Ovary (tissue), 9 donors: ENCODE measurements around the gene LIMK2. TPM values are rescaled to one million over a fixed set of nuclear protein-coding genes. Genes with fewer than 3 reads are reported as not detected.
"Not testable (repeated sequence)": the region's sequence is repeated elsewhere in the genome, so short reads cannot be mapped to it uniquely, and the experiment has no call there.

ENCODE experiments used
- DNase-seq, 5 donors: peaks; one replicate each; pipeline ENCODE4 v3.0.0-alpha.2; 2019 to 2020
- H3K27ac ChIP-seq, 2 donors: fragments of 200-600 bp; one replicate each; pipeline versions ENCODE4 v1.5.1 to v1.8.0; 2019 to 2022
- H3K27me3 ChIP-seq: fragments of 200-600 bp; one replicate; pipeline ENCODE4 v1.8.0; 2022
- H3K36me3 ChIP-seq: fragments of 200-600 bp; sonication (generic); one replicate; pipeline ENCODE4 v1.5.1; 2019
- H3K4me1 ChIP-seq: one replicate; pipeline ENCODE4 v1.8.1; 2013; ENCODE audit warnings: mild to moderate bottlenecking, moderate library complexity; ENCODE audit not compliant: insufficient read depth
- H3K4me3 ChIP-seq: fragments of 200-600 bp; sonication (generic); one replicate; pipeline ENCODE4 v1.5.1; 2017
- H3K9me3 ChIP-seq, 2 donors: fragments of 200-600 bp in 1 of 2; sonication (generic) in 1 of 2; one replicate each; pipeline versions ENCODE4 v1.5.1 to v1.8.1; 2013 to 2019; ENCODE audit warnings: mild to moderate bottlenecking in 1 of 2, moderate library complexity in 1 of 2
- CTCF ChIP-seq, 3 donors: fragments of 450-650 bp in 2 of 3; fragments of 200-600 bp in 1 of 3; IDR thresholded peaks; one replicate each; pipeline versions ENCODE4 v1.5.1 to v1.8.0; 2016 to 2022; ENCODE audit warnings: antibody characterized with exemption in 3 of 3, mild to moderate bottlenecking in 1 of 3
- EP300 ChIP-seq: sonication (generic); formaldehyde crosslinking; IDR thresholded peaks from one replicate; pipeline ENCODE4 v1.6.1; 2017; ENCODE audit warnings: antibody characterized with exemption
- POLR2A ChIP-seq: fragments of 450-650 bp; IDR thresholded peaks from one replicate; pipeline ENCODE4 v1.6.1; 2017; ENCODE audit warnings: antibody characterized with exemption, mild to moderate bottlenecking, moderate library complexity
- WGBS, 3 donors: extraction: QIAGEN DNeasy Blood & Tissue Kit in 1 of 3; methylation state at CpG; one replicate each; pipeline versions ENCODE4 v1.1.5 to v1.1.7; 2013 to 2017; 5-methylcytosine and 5-hydroxymethylcytosine counted together
- intact Hi-C, 4 donors: fragments of 100-400 bp; cut with DNase I; formaldehyde crosslinking; loops; one replicate each; pipeline versions ENCODE4 v1.11.0 to v1.15.1; 2022 to 2023
- polyA plus RNA-seq, 2 donors: library from polyadenylated mRNA; stranded (reverse); fragments of 200-250 nt in 1 of 2; fragments of 350-450 nt in 1 of 2; fragmentation: Illumina TruSeq in 1 of 2; extraction: RNeasy Lipid Tissue Mini Kit (QIAGEN cat#74804) in 1 of 2; gene quantifications; one replicate each; pipeline ENCODE4 v1.2.3, GENCODE V29; 2013 to 2014
- total RNA-seq, 7 donors: library from RNA; depleted of rRNA in 2 of 7; stranded (reverse); fragments of >200 nt in 2 of 7; fragmentation: NEBNext Ultra II Directional in 3 of 7; extraction: Animal tissue kit (Norgen Biotek cat#: 25700) in 3 of 7; gene quantifications; one replicate each; pipeline versions ENCODE4 v1.1.0 to v1.2.4, GENCODE V29; 2016 to 2023
- donor health status: DM: no; HTN: no; CAD: no; lungs with moderate emphysema.
- donor health status: DM: no; HTN: no; CAD: no.
- donor health status: Bipolar disorder and iron deficiency.
- donor health status: DM: yes; HTN: yes; CAD: no.
- donor health status: DM: no; HTN: no; CAD: no.
- donor health status: DM: yes; HTN: yes; CAD: no.

LIMK2 gene
- total and polyA plus RNA-seq, 9 donors: 19.0 to 63.7 (median 33.9) TPM

- Histone ChIP-seq H3K27ac (no peak overlapping the region), H3K36me3 (no peaks in the 10 kb centered on the region), H3K4me3 (no peak overlapping the region), H3K4me1 (peaks cover 8% of the 10 kb centered on the region), H3K27me3 (no peaks in the 10 kb centered on the region), H3K9me3 (no peaks in the 10 kb centered on the region)
- intact Hi-C loops: no loop called here
- WGBS, 3 donors: 71 to 77% (median 77%) methylated on average over 4 of the region's 4 CpGs
- TF ChIP-seq EP300: no peak
- no peak for TF ChIP-seq POLR2A
- TF ChIP-seq CTCF (IDR thresholded peaks at IDR 0.05): no peak
- no peak for DNase-seq
These were observed 6.6 kb downstream of the LIMK2 start for GRCh38 chr22:31218565-31219262.

GRCh38 chr22:31221084-31221483, 9.0 kb downstream of the LIMK2 start:
- Histone ChIP-seq H3K27me3 (no peaks in the 10 kb centered on the region), H3K9me3 (no peaks in the 10 kb centered on the region), H3K4me1 (peaks cover 8% of the 10 kb centered on the region), H3K4me3 (no peak overlapping the region), H3K27ac (no peak overlapping the region), H3K36me3 (no peaks in the 10 kb centered on the region)
- intact Hi-C loops: no loop called here
- TF ChIP-seq POLR2A: no peak
- TF ChIP-seq CTCF (IDR thresholded peaks at IDR 0.05): no peak
- WGBS, 3 donors: 90 to 93% (median 91%) methylated on average over 4 of the region's 4 CpGs
- no peak for DNase-seq

GRCh38 chr22:31222736-31223135, 10.6 kb downstream of the LIMK2 start:
- Histone ChIP-seq H3K36me3 (no peaks in the 10 kb centered on the region), H3K9me3 (no peaks in the 10 kb centered on the region), H3K27me3 (no peaks in the 10 kb centered on the region), H3K4me1 (peaks cover 8% of the 10 kb centered on the region), H3K27ac (no peak overlapping the region), H3K4me3 (no peak overlapping the region)
- DNase-seq: no peak
- WGBS, 3 donors: 54 to 63% (median 56%) methylated on average over 5 of the region's 5 CpGs
- no peak for TF ChIP-seq POLR2A
- no peak for TF ChIP-seq CTCF (IDR thresholded peaks at IDR 0.05)
- TF ChIP-seq EP300: no peak
- intact Hi-C loops: no loop called here

GRCh38 chr22:31223786-31224191, 11.7 kb downstream of the LIMK2 start:
- intact Hi-C loops: no loop called here
- DNase-seq: no peak
- H3K9me3 ChIP-seq: no peaks in the 10 kb centered on the region
- H3K4me1 ChIP-seq: peaks cover 8% of the 10 kb centered on the region
- TF ChIP-seq POLR2A (no peak), EP300 (no peak), CTCF (IDR thresholded peaks at IDR 0.05) (no peak)
- no peak overlapping the region for H3K4me3 ChIP-seq
- H3K27ac ChIP-seq: no peak overlapping the region
- H3K36me3 ChIP-seq: no peaks in the 10 kb centered on the region
- WGBS, 3 donors: 83 to 89% (median 84%) methylated on average over 3 of the region's 3 CpGs
- H3K27me3 ChIP-seq: no peaks in the 10 kb centered on the region

- H3K4me3 ChIP-seq, H3K27ac ChIP-seq, H3K9me3 ChIP-seq, H3K36me3 ChIP-seq, H3K4me1 ChIP-seq, H3K27me3 ChIP-seq, DNase-seq, intact Hi-C loops: not testable (repeated sequence)
- 79 to 88% (median 86%) methylated on average over 4 of the region's 4 CpGs for WGBS, 3 donors
These were observed 12.6 kb downstream of the LIMK2 start for GRCh38 chr22:31224691-31225090.
